Breast epithelium (tissue), 4 donors: ENCODE results near the gene GNG12. TPM values are rescaled to one million over a fixed set of nuclear protein-coding genes. Genes with fewer than 3 reads are reported as not detected.
"Not testable (repeated sequence)": the region's sequence is repeated elsewhere in the genome, so short reads cannot be mapped to it uniquely, and the experiment has no call there.

ENCODE experiments used
- DNase-seq, 2 donors: peaks; one replicate each; pipeline ENCODE4 v3.0.0-alpha.2; 2019; ENCODE audit warnings: low spot score in 2 of 2
- H3K27ac ChIP-seq, 2 donors: fragments of 200-600 bp; sonication (generic) in 1 of 2; one replicate each; pipeline ENCODE4 v1.5.1; 2016 to 2019; ENCODE audit warnings: mild to moderate bottlenecking in 1 of 2
- H3K27me3 ChIP-seq, 2 donors: fragments of 200-600 bp; sonication (generic) in 1 of 2; one replicate each; pipeline versions ENCODE4 v1.5.1 to v1.6.0; 2017 to 2019; ENCODE audit warnings: control low read depth in 1 of 2, mild to moderate bottlenecking in 1 of 2
- H3K36me3 ChIP-seq: fragments of 200-600 bp; one replicate; pipeline ENCODE4 v1.5.1; 2019
- H3K4me1 ChIP-seq, 2 donors: fragments of 200-600 bp; sonication (generic); one replicate each; pipeline ENCODE4 v1.5.1; 2016 to 2019; ENCODE audit warnings: control low read depth in 1 of 2
- H3K4me3 ChIP-seq, 3 donors: fragments of 200-600 bp; sonication (generic); 1 replicate in 2 of 3; 2 replicates in 1 of 3; pipeline ENCODE4 v1.5.1; 2016 to 2019; ENCODE audit warnings: mild to moderate bottlenecking in 3 of 3, moderate library complexity in 2 of 3
- H3K9me3 ChIP-seq, 2 donors: fragments of 200-600 bp; sonication (generic) in 1 of 2; one replicate each; pipeline ENCODE4 v1.5.1; 2016 to 2019; ENCODE audit warnings: control low read depth in 1 of 2
- CTCF ChIP-seq, 3 donors: fragments of 450-650 bp; IDR thresholded peaks; one replicate each; pipeline ENCODE4 v1.5.1; 2016 to 2017; ENCODE audit warnings: antibody characterized with exemption in 3 of 3, mild to moderate bottlenecking in 3 of 3, moderate library complexity in 3 of 3
- POLR2A ChIP-seq: fragments of 450-650 bp; IDR thresholded peaks from one replicate; pipeline ENCODE4 v1.6.1; 2016; ENCODE audit warnings: antibody characterized with exemption, mild to moderate bottlenecking, moderate library complexity
- POLR2AphosphoS5 ChIP-seq, 3 donors: sonication (generic); formaldehyde crosslinking; IDR thresholded peaks; one replicate each; pipeline ENCODE4 v1.6.1; 2017; ENCODE audit warnings: antibody characterized with exemption in 3 of 3
- intact Hi-C: fragments of 100-400 bp; cut with DNase I; formaldehyde crosslinking; loops from one replicate; pipeline ENCODE4 v1.15.1; 2023; ENCODE audit warnings: low total_unique reads
- total RNA-seq, 3 donors: library from RNA; depleted of rRNA; stranded (reverse); fragments of >200 nt; gene quantifications; one replicate each; pipeline ENCODE4 v1.1.0, GENCODE V29; 2016

The GNG12 gene
- total RNA-seq, 3 donors from 2014 or later: 82.1 to 100 (median 87.5) TPM

- H3K36me3 ChIP-seq: no peaks in the 10 kb centered on the region
These were observed 174.0 kb downstream of the GNG12 start for GRCh38 chr1:67659229-67659628.

GRCh38 chr1:67657152-67657551 is 176.1 kb downstream of the GNG12 start:
- H3K4me3 ChIP-seq, H3K27ac ChIP-seq, intact Hi-C loops, DNase-seq, H3K27me3 ChIP-seq, H3K4me1 ChIP-seq, H3K36me3 ChIP-seq, H3K9me3 ChIP-seq: not testable (repeated sequence)

More at GRCh38 chr1:67659229-67659628, 174.0 kb downstream of the GNG12 start:
- Histone ChIP-seq H3K27me3 (no peaks in the 10 kb centered on the region), H3K4me1 (no peaks in the 10 kb centered on the region), H3K27ac (no peak overlapping the region), H3K4me3 (no peak overlapping the region), H3K9me3 (no peaks in the 10 kb centered on the region)
- no peak for TF ChIP-seq CTCF (IDR thresholded peaks at IDR 0.05)
- TF ChIP-seq POLR2AphosphoS5 (IDR thresholded peaks at IDR 0.05): no peak
- TF ChIP-seq POLR2A: no peak
- intact Hi-C loops: no loop called here
- no peak for DNase-seq

- Histone ChIP-seq H3K27me3 (no peaks in the 10 kb centered on the region), H3K36me3 (no peaks in the 10 kb centered on the region), H3K27ac (no peak overlapping the region), H3K4me1 (no peaks in the 10 kb centered on the region), H3K9me3 (no peaks in the 10 kb centered on the region), H3K4me3 (no peak overlapping the region)
- DNase-seq: no peak
- TF ChIP-seq POLR2A (no peak), CTCF (IDR thresholded peaks at IDR 0.05) (no peak), POLR2AphosphoS5 (IDR thresholded peaks at IDR 0.05) (no peak)
- intact Hi-C loops: no loop called here
These were observed 177.7 kb downstream of the GNG12 start for GRCh38 chr1:67655581-67655980.

- peak overlapping the region; percentile 43 to 66 for H3K27ac ChIP-seq
These were observed 180.0 kb downstream of the GNG12 start for GRCh38 chr1:67653304-67653703.

GRCh38 chr1:67652800-67653199 is 180.5 kb downstream of the GNG12 start:
- Histone ChIP-seq H3K27me3 (no peaks in the 10 kb centered on the region), H3K36me3 (no peaks in the 10 kb centered on the region), H3K27ac (peak overlapping the region; percentile 43 to 66), H3K4me3 (no peak overlapping the region), H3K4me1 (no peaks in the 10 kb centered on the region), H3K9me3 (no peaks in the 10 kb centered on the region)
- intact Hi-C loops: no loop called here
- TF ChIP-seq POLR2AphosphoS5 (IDR thresholded peaks at IDR 0.05) (peak in 1 of 3 donors; percentile 43), CTCF (IDR thresholded peaks at IDR 0.05) (no peak), POLR2A (no peak)
- no peak for DNase-seq

More at GRCh38 chr1:67653304-67653703, 180.0 kb downstream of the GNG12 start:
- Histone ChIP-seq H3K4me3 (no peak overlapping the region), H3K36me3 (no peaks in the 10 kb centered on the region), H3K27me3 (no peaks in the 10 kb centered on the region), H3K9me3 (no peaks in the 10 kb centered on the region), H3K4me1 (no peaks in the 10 kb centered on the region)
- intact Hi-C loops: no loop called here
- no peak for DNase-seq
- TF ChIP-seq POLR2A (no peak), POLR2AphosphoS5 (IDR thresholded peaks at IDR 0.05) (no peak), CTCF (IDR thresholded peaks at IDR 0.05) (no peak)

Other genes with a start within 250 kb of the GNG12 start
- 10 to 100 TPM; 52.4 to 68.2 (median 55.4) TPM for gene GADD45A, start 148.3 kb downstream of the GNG12 start, total RNA-seq
- 10 to 100 TPM in 2 of 3 donors, under 1 TPM in 1; 0.96 to 14.4 (median 12.9) TPM for gene DIRAS3, start 217.2 kb upstream of the GNG12 start, total RNA-seq